Caco-2 (cell line): ENCODE data around the gene EMC7. TPM values are rescaled to one million over a fixed set of nuclear protein-coding genes. Genes with fewer than 3 reads are reported as not detected.

Experiments used
- BruUV-seq: library from RNA; stranded (reverse); fragments of 400-500 nt; replicated peaks from 2 replicates; lab custom pipeline; 2021; lab: Mats Ljungman, UMichigan
- CTCF ChIA-PET: fragments of 300-600 bp; sonication (Branson Sonifier 250); formaldehyde crosslinking; loops from one replicate; lab custom pipeline; 2022; ENCODE audit warnings: antibody characterized with exemption; lab: Charles Lee
- POLR2A ChIA-PET: fragments of 300-600 bp; sonication (Branson Sonifier 250); formaldehyde crosslinking; loops from one replicate; lab custom pipeline; 2022; ENCODE audit warnings: antibody characterized with exemption; lab: Charles Lee
- DNase-seq, 2 experiments: peaks; one replicate each; pipeline versions ENCODE4 v3.0.0 to v3.0.0-alpha.2; 2020 to 2022
- H3K27me3 ChIP-seq: replicated peaks from 2 replicates; pipeline ENCODE4 v1.6.0; 2011; ENCODE audit warnings: low read length; ENCODE audit not compliant: control insufficient read depth, insufficient read depth
- H3K36me3 ChIP-seq: 2 replicates; pipeline ENCODE4 v1.5.1; 2011; ENCODE audit warnings: low read length; ENCODE audit not compliant: control insufficient read depth, insufficient read depth
- H3K4me1 ChIP-seq: fragments of 250-450 bp; sonication (Bioruptor Pico); 2 replicates; pipeline ENCODE4 v1.5.1; 2020; ENCODE audit warnings: mild to moderate bottlenecking
- H3K4me3 ChIP-seq: 2 replicates; pipeline ENCODE4 v1.5.1; 2011; ENCODE audit warnings: low read depth, mild to moderate bottlenecking, control low read depth, low read length
- H3K9me3 ChIP-seq: fragments of 250-450 bp; sonication (Bioruptor Pico); 2 replicates; pipeline ENCODE4 v1.5.1; 2020; ENCODE audit warnings: mild to moderate bottlenecking, moderate library complexity
- H3K27ac Mint-ChIP-seq: one replicate; pipeline ENCODE4 v1.8.0; 2022; ENCODE audit warnings: mixed read lengths; ENCODE audit not compliant: unreplicated experiment
- H3K27me3 Mint-ChIP-seq: one replicate; pipeline ENCODE4 v1.8.0; 2022; ENCODE audit warnings: mixed read lengths; ENCODE audit not compliant: insufficient read depth, unreplicated experiment
- H3K36me3 Mint-ChIP-seq: one replicate; pipeline ENCODE4 v1.8.0; 2022; ENCODE audit warnings: mild to moderate bottlenecking, mixed read lengths; ENCODE audit not compliant: insufficient read depth, unreplicated experiment
- H3K4me1 Mint-ChIP-seq: one replicate; pipeline ENCODE4 v1.8.0; 2022; ENCODE audit warnings: low read depth, mixed read lengths; ENCODE audit not compliant: unreplicated experiment
- H3K4me3 Mint-ChIP-seq: one replicate; pipeline ENCODE4 v1.8.0; 2022; ENCODE audit warnings: mild to moderate bottlenecking, moderate library complexity, mixed read lengths; ENCODE audit not compliant: unreplicated experiment
- H3K9me3 Mint-ChIP-seq: one replicate; pipeline ENCODE4 v1.8.0; 2022; ENCODE audit warnings: mixed read lengths; ENCODE audit not compliant: unreplicated experiment
- CTCF ChIP-seq, 2 experiments: fragments of 200-600 bp in 1 of 2; IDR thresholded peaks; 1 replicate in 1 of 2; 2 replicates in 1 of 2; pipeline versions ENCODE4 v1.5.1 to v1.8.0; 2011 to 2022; ENCODE audit warnings: antibody characterized with exemption in 1 of 2, control low read depth in 1 of 2, inconsistent platforms in 1 of 2, low read depth in 1 of 2, low read length in 1 of 2, mild to moderate bottlenecking in 1 of 2, moderate library complexity in 1 of 2; ENCODE audit not compliant: insufficient read depth in 1 of 2, severe bottlenecking in 1 of 2, unreplicated experiment in 1 of 2
- intact Hi-C: fragments of 100-400 bp; cut with micrococcal nuclease; formaldehyde crosslinking; loops from one replicate; pipeline ENCODE4 v1.10.0; 2022; ENCODE audit not compliant: unreplicated experiment
- total RNA-seq: library from RNA; stranded (reverse); gene quantifications from 2 replicates; pipeline ENCODE4 v1.2.3, GENCODE V29; 2022

The EMC7 gene
- total RNA-seq, 1 experiment from 2014 or later = 74.2 TPM

GRCh38 chr15:34133511-34133910 lies 31.8 kb upstream of the EMC7 start:
- no peak for TF ChIP-seq CTCF (IDR thresholded peaks at IDR 0.05; ENCODE audit: insufficient read depth in 1 of 2, low read depth in 1 of 2, low read length in 1 of 2, severe bottlenecking in 1 of 2, unreplicated experiment in 1 of 2)
- BruUV-seq = no TSS peak
- Mint-ChIP-seq H3K4me1 (no peaks in the 10 kb centered on the region), H3K27ac (no peak overlapping the region), H3K27me3 (no peaks in the 10 kb centered on the region), H3K36me3 (no peaks in the 10 kb centered on the region), H3K4me3 (no peak overlapping the region), H3K9me3 (no peaks in the 10 kb centered on the region)
- CTCF ChIA-PET = no interaction called here
- POLR2A ChIA-PET = interaction anchor here (0.8 kb wide), 1 partner anchor 11 kb away, joined by 3 read pairs; no protein-coding TSS in a partner anchor
- Histone ChIP-seq H3K4me3 (no peak overlapping the region), H3K36me3 (no peaks in the 10 kb centered on the region; the same call in 1 of the 2 replicates), H3K4me1 (no peaks in the 10 kb centered on the region), H3K27me3 (no peaks in the 10 kb centered on the region), H3K9me3 (no peaks in the 10 kb centered on the region)
- DNase-seq = no peak
- intact Hi-C loops = no loop called here

GRCh38 chr15:34132881-34133280 lies 31.2 kb upstream of the EMC7 start:
- CTCF ChIA-PET = no interaction called here
- BruUV-seq = no TSS peak

GRCh38 chr15:34128898-34129297 lies 27.2 kb upstream of the EMC7 start:
- BruUV-seq = no TSS peak
- no peaks in the 10 kb centered on the region for H3K4me1 ChIP-seq
- no peaks in the 10 kb centered on the region for H3K27me3 Mint-ChIP-seq
- no peaks in the 10 kb centered on the region for H3K36me3 ChIP-seq
- H3K4me1 Mint-ChIP-seq = no peaks in the 10 kb centered on the region
- H3K4me3 ChIP-seq = no peak overlapping the region
- no peak overlapping the region for H3K27ac Mint-ChIP-seq
- POLR2A ChIA-PET = no interaction called here
- H3K27me3 ChIP-seq = no peaks in the 10 kb centered on the region
- H3K9me3 Mint-ChIP-seq = no peaks in the 10 kb centered on the region
- TF ChIP-seq CTCF (IDR thresholded peaks at IDR 0.05; ENCODE audit: insufficient read depth in 1 of 2, low read depth in 1 of 2, low read length in 1 of 2, severe bottlenecking in 1 of 2, unreplicated experiment in 1 of 2) = no peak
- no peaks in the 10 kb centered on the region for H3K36me3 Mint-ChIP-seq
- no peak for DNase-seq
- H3K9me3 ChIP-seq = no peaks in the 10 kb centered on the region
- CTCF ChIA-PET = no interaction called here
- H3K4me3 Mint-ChIP-seq = no peak overlapping the region
- intact Hi-C loops = no loop called here

More at GRCh38 chr15:34132881-34133280, 31.2 kb upstream of the EMC7 start:
- H3K9me3 Mint-ChIP-seq = no peaks in the 10 kb centered on the region
- intact Hi-C loops = no loop called here
- no peaks in the 10 kb centered on the region for H3K27me3 ChIP-seq
- POLR2A ChIA-PET = no interaction called here
- H3K27me3 Mint-ChIP-seq = no peaks in the 10 kb centered on the region
- H3K9me3 ChIP-seq = no peaks in the 10 kb centered on the region
- H3K27ac Mint-ChIP-seq = no peak overlapping the region
- H3K36me3 ChIP-seq = no peaks in the 10 kb centered on the region; the same call in 1 of the 2 replicates
- H3K36me3 Mint-ChIP-seq = no peaks in the 10 kb centered on the region
- no peaks in the 10 kb centered on the region for H3K4me1 Mint-ChIP-seq
- H3K4me3 ChIP-seq = no peak overlapping the region
- H3K4me1 ChIP-seq = no peaks in the 10 kb centered on the region
- no peak overlapping the region for H3K4me3 Mint-ChIP-seq
- DNase-seq = no peak
- TF ChIP-seq CTCF (IDR thresholded peaks at IDR 0.05; ENCODE audit: insufficient read depth in 1 of 2, low read depth in 1 of 2, low read length in 1 of 2, severe bottlenecking in 1 of 2, unreplicated experiment in 1 of 2) = no peak
